GM21390 (cell line): ENCODE measurements around the gene ZACN.
"Not testable (repeated sequence)": the region's sequence is repeated elsewhere in the genome, so short reads cannot be mapped to it uniquely, and the experiment has no call there.

Experiments used
- ATAC-seq: cut with Tn5 transposase; IDR thresholded peaks from one replicate; pipeline ENCODE4 v1.9.1; 2021; ENCODE audit not compliant: unreplicated experiment

The ZACN gene

GRCh38 chr17:76078860-76079534 is at the start of gene ZACN:
TSS of gene ZACN (plus strand) at chr17:76079182. CDS start at chr17:76079265, 83 bp downstream.
- ATAC-seq, result no peak

DNA sequence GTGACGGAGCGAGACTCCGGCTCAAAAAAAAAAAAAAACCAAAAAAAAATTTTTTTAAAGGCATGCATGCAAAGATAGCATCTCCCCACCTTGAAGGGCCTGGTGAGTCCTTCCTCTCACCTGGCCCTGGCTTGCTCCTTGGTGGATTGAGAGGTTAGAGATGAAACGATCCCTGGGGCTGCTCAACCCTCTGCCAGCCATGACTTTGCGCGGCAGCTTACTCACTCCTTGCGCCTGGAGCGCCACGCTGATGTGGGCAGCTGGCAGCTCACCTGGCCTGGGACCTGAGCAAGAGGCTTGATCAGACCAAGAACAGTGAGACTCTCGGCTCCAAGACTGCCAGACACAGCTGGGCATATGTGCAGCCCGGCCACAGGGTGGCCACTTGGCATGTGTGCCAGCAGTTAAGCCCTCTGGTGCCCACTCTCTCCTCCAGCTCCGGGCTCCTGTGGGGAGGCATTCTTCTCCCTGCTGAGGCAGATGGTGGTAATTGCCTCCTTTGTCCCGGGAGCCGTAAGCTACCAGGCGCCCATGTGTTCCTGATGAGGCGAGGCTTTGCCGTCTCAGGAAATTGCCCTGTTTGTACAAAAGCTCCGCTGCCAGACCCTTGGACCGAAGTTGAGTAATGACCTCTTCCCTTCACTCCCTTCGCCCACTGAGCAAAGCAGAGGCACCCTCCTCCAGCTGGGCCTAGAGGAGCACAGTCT is 46.8 kb upstream of the ZACN start:
- ATAC-seq, result no peak

GRCh38 chr17:76032780-76033108 is 46.2 kb upstream of the ZACN start:
- no peak for ATAC-seq

DNA sequence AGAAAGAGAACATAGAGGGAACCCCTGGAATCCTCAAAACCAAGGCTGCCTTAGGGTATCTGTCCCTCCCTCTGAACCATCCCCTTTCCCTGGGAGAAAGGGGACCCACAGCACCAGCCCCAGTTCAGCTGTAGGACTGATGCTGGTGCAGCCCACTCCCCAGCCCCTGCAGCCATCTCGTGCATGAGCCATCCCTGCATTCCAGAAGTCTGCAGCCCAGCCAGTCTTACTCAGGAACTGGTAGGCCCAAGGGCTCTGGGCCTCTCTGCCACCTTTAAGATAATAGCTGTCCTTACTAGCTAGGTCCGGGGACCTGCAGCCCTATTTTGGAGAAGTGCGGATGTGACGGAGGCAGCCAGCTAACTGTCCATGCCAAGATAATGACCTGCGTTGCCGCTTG is 45.8 kb upstream of the ZACN start:
- no peak for ATAC-seq

DNA sequence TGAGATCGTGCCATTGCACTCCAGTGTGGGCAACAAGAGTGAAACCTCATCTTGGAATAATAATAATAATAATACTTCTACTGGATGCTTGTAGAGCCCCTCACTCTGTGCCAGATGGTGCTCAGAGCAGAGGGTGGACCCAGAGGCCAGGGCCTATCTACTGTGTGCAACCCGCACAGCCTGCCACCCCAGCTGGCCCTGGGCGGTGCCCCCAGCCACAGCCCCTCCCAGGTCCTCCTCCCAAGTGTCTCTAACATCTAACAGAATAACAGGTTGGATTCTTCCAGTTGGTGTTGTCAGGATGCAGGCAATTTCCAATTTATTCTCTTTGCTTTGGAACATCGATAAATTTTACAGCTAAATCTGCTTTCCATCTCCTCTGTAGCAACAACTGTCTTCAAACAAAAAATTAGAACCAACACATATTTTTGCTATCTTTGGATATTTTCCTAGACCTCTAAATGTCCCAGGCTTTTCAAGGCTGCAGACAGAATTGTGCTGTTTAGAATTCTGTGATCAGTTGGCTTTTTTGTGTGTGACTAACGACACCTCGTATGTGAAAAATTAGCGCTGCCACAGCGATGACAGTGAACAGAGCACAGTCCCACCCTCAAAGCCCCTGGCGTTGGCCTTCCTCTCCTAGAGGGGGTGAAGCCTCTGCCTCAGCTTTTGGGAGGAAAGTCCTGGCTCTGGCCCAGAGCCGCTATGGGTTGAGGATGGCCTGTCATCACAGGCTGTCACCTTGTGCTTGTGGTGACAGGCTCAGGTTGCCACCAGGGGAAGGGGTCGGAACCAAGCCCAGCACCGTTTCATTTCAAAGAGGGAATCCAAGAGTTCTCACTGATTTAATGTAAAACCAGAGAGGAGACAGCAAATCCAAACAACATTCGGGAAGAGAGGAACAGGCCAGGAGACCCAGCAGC is 44.3 kb upstream of the ZACN start:
- no peak for ATAC-seq

GRCh38 chr17:76036497-76037261 is 42.3 kb upstream of the ZACN start:
- no peak for ATAC-seq

DNA sequence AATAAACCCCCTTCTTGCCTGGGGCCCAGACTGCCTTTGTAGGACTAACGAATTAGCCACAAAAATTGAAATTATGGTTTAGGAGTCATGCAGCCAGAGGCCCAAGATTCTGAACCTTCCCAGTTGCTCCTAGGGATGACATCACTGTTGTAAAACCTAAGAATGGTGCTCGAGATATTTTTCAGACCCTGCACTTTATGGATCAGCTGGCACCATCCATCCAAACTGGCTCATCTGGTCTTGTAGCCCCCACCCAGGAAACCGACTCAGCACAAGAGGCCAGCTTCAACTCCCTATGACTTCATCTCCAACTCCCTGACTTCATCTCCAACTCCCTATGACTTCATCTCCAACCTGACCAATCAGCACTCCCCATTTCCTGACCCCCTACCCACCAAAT is 40.9 kb upstream of the ZACN start:
- ATAC-seq, result no peak

DNA sequence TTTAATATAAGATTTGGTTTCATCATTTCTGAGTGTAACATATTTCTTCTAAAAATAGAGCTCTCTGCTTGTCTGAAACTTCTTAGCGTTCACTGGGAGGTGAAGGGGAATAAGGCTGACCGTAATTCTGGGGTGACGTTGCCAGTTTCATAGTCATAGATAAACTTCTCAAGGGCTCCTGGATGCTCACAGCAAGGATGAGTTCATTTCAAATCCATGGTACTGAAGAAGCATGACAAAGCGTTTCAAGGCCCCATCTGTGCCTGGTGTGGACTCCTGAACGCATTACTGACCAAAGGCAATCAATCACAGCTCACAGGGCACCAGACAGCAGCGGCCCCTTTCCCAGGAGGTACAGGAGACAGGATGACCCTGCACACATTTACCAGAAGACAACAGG is 39.9 kb upstream of the ZACN start:
- ATAC-seq, result no peak

DNA sequence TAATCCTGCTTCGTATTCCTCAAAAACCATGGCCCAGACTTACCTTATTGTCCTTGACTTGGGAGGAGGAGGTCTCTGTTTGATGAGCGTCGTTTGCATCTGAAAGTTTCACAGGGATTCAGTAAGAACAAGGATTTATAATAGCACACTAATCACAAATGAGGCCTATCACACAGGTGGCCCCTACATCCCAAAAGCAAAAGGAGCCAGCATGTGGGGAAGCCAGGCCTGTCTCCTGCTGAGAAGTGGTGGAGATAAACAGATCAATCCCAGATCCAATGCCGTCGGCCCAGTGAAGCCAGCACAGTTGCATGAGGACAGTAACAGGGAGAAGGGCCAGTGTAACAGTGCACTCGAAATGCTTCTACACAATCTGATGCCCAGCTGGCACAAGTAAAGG is 38.6 kb upstream of the ZACN start:
- ATAC-seq, result no peak

DNA sequence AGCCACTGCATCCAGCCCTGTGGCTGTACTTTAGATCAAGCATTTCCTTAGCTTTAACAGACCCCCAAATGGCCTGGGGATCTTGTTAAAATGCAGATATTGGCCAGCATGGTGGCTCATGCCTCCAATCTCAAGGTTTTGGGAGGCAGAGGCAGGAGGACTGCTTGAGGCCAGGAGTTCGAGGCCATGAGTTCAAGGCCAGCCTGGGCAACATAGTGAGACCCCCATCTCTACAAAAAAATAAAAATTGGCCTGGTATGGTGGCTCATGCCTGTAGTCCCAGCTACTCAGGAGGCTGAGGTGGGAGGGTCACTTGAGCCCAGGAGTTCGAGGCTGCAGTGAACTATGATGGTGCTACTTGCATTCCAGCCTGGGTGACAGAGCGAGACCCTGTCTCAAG is 36.1 kb upstream of the ZACN start:
- not testable (repeated sequence) for ATAC-seq

DNA sequence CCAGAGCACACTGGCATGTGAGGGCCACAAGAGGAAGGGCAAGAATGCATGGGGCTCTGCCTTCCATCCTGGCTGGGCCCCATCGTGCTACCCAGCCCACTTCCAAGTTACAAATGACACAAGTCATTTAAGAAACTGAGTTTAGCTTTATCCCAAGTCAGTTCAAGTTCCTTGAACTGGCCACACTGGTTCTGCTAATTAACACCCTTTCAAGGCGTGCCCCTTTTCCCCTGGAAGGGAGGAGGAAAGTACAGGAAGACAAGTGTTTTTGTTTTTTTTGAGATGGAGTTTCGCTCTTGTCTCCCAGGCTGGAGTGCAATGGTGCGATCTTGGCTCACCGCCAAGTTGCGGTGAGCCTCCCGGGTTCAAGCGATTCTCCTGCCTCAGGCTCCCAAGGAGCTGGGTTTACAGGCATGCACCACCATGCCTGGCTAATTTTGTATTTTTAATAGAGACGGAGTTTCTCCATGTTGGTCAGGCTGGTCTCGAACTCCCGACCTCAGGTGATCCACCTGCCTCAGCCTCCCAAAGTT is 34.4 kb upstream of the ZACN start:
- ATAC-seq, result not testable (repeated sequence)

DNA sequence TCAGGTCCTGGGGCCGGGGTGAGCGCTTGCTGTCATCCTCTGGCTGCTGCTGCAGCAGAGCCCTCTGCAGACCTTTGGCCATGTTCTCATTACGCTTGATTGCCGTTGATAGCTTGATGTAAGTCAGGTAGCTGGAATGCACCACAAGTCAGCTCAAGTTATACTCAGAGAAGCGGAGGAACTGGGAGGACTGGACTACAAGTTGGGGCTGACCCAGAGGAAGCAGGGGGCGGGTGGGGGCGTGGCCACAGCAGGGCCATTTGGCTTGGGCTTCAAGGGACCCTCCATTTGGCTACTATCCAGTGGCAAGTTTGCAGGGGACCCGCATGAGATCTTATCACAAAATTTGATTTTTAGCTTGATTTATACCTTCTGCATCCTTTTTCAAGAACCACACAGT is 32.9 kb upstream of the ZACN start:
- ATAC-seq, result no peak

- no peak for ATAC-seq
Measured at GRCh38 chr17:76048025-76048605, 30.9 kb upstream of the ZACN start.

GRCh38 chr17:76048711-76049110 is 30.3 kb upstream of the ZACN start:
- ATAC-seq, result no peak

- ATAC-seq, result no peak
Measured at GRCh38 chr17:76049239-76049638, 29.7 kb upstream of the ZACN start.

DNA sequence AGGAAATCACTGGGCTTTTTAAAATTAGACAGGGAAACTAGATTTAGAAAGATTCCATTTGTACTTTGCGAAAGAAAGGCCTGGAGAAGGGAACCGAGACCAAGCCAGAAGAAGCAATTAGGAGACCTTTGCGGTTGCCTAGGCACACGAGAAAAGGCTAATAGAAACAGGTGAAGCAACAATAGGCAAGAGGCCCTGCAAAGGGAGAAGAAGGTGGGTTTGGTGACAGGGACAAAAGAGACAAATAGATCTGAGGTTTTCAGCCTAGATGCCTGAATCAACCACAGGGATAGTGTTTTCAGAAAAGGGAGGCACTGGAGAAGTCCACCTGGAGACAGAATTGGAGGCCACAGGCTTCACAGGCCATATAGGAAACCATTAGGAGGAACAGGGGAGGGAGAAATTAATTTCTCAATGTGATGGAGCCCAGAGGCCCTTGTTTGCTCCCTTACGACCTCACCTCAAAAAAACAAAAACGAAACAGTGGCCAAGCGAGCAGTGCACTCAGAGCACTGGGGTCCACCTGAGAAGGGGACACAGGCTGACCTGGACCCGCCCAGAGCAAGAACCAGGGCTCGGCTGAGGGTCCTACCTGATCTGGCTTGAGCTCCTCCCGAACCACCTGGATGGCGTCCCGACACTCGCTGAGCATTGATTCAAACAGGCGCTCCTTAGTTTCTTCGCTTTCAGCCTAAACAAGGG is 29.0 kb upstream of the ZACN start:
- ATAC-seq, result no peak

- ATAC-seq, result no peak
Measured at GRCh38 chr17:76050538-76051467, 28.2 kb upstream of the ZACN start.

- no peak for ATAC-seq
Measured at GRCh38 chr17:76051561-76051960, 27.4 kb upstream of the ZACN start.
